ENCODE data around the gene GNGT2. TPM values are rescaled to one million over a fixed set of nuclear protein-coding genes. Genes with fewer than 3 reads are reported as not detected.

GNGT2 gene
- polyA plus RNA-seq, 2 donors, result 0.86 to 1.3 TPM

GRCh38 chr17:49165143-49165542 is 45.2 kb downstream of the GNGT2 start:
- H3K4me3 ChIP-seq (ENCODE audit: low read depth in 1 of 2, low read length in 2 of 2), result no peak overlapping the region
- H3K4me1 ChIP-seq (ENCODE audit: control insufficient read depth in 2 of 2, insufficient read depth in 2 of 2, low read length in 1 of 2), result no peaks in the 10 kb centered on the region
- no peaks in the 10 kb centered on the region for H3K36me3 ChIP-seq (ENCODE audit: control insufficient read depth in 2 of 2, insufficient read depth in 2 of 2, low read length in 1 of 2)
- H3K9me3 ChIP-seq (ENCODE audit: control insufficient read depth in 2 of 2, insufficient read depth in 1 of 2, low read depth in 1 of 2, low read length in 1 of 2), result peaks cover 0 to 1% of the 10 kb centered on the region in 2 donors
- H3K27me3 ChIP-seq (ENCODE audit: control insufficient read depth in 1 of 2, insufficient read depth in 2 of 2, low read length in 2 of 2), result peaks cover 3 to 10% of the 10 kb centered on the region in 2 donors
- 87 to 88% methylated on average over 2 of the region's 2 CpGs for WGBS, 2 donors
- no peak overlapping the region for H3K27ac ChIP-seq (ENCODE audit: low read depth in 2 of 2, low read length in 1 of 2)

- no peaks in the 10 kb centered on the region for H3K9me3 ChIP-seq (ENCODE audit: control insufficient read depth in 2 of 2, insufficient read depth in 1 of 2, low read depth in 1 of 2, low read length in 1 of 2)
- H3K4me3 ChIP-seq (ENCODE audit: low read depth in 1 of 2, low read length in 2 of 2), result no peak overlapping the region
- WGBS, 2 donors, result 67 to 68% methylated on average over 4 of the region's 4 CpGs
- peaks cover 0 to 5% of the 10 kb centered on the region in 2 donors for H3K27me3 ChIP-seq (ENCODE audit: control insufficient read depth in 1 of 2, insufficient read depth in 2 of 2, low read length in 2 of 2)
- H3K27ac ChIP-seq (ENCODE audit: low read depth in 2 of 2, low read length in 1 of 2), result no peak overlapping the region
- no peaks in the 10 kb centered on the region for H3K36me3 ChIP-seq (ENCODE audit: control insufficient read depth in 2 of 2, insufficient read depth in 2 of 2, low read length in 1 of 2)
- H3K4me1 ChIP-seq (ENCODE audit: control insufficient read depth in 2 of 2, insufficient read depth in 2 of 2, low read length in 1 of 2), result no peaks in the 10 kb centered on the region
These were observed 47.5 kb downstream of the GNGT2 start for GRCh38 chr17:49162866-49163265.

- Histone ChIP-seq H3K36me3 (ENCODE audit: control insufficient read depth in 2 of 2, insufficient read depth in 2 of 2, low read length in 1 of 2) (no peaks in the 10 kb centered on the region), H3K4me3 (ENCODE audit: low read depth in 1 of 2, low read length in 2 of 2) (no peak overlapping the region), H3K27ac (ENCODE audit: low read depth in 2 of 2, low read length in 1 of 2) (no peak overlapping the region), H3K9me3 (ENCODE audit: control insufficient read depth in 2 of 2, insufficient read depth in 1 of 2, low read depth in 1 of 2, low read length in 1 of 2) (no peaks in the 10 kb centered on the region), H3K27me3 (ENCODE audit: control insufficient read depth in 1 of 2, insufficient read depth in 2 of 2, low read length in 2 of 2) (no peaks in the 10 kb centered on the region), H3K4me1 (ENCODE audit: control insufficient read depth in 2 of 2, insufficient read depth in 2 of 2, low read length in 1 of 2) (no peaks in the 10 kb centered on the region)
- WGBS, 2 donors, result 57 to 67% methylated on average over 8 of the region's 8 CpGs
These were observed 52.6 kb downstream of the GNGT2 start for GRCh38 chr17:49157784-49158183.

DNA sequence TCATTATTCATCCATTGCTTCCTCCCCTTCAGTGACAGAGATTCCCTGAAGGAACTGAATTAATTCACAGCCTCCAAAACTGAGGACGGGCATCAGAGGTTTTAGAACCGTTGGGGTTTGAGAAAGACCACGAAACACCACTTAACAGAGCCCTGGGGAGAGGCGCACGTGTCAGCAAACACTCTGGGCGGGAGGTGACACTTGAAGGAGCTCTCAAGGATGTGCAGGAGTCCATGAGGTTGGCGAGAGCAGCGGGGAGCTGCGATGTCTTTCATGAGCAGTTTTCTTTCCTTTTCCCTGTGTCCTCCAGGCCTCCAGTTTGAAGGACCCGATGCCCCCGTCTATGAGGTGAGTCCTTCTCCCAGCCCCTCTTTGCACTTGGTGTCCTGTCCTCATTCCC is 54.1 kb downstream of the GNGT2 start:
- no peak overlapping the region for H3K27ac ChIP-seq (ENCODE audit: low read depth in 2 of 2, low read length in 1 of 2)
- 79 to 86% methylated on average over 11 of the region's 11 CpGs for WGBS, 2 donors
- no peaks in the 10 kb centered on the region for H3K9me3 ChIP-seq (ENCODE audit: control insufficient read depth in 2 of 2, insufficient read depth in 1 of 2, low read depth in 1 of 2, low read length in 1 of 2)
- H3K4me3 ChIP-seq (ENCODE audit: low read depth in 1 of 2, low read length in 2 of 2), result no peak overlapping the region
- H3K4me1 ChIP-seq (ENCODE audit: control insufficient read depth in 2 of 2, insufficient read depth in 2 of 2, low read length in 1 of 2), result no peaks in the 10 kb centered on the region
- no peaks in the 10 kb centered on the region for H3K36me3 ChIP-seq (ENCODE audit: control insufficient read depth in 2 of 2, insufficient read depth in 2 of 2, low read length in 1 of 2)
- no peaks in the 10 kb centered on the region for H3K27me3 ChIP-seq (ENCODE audit: control insufficient read depth in 1 of 2, insufficient read depth in 2 of 2, low read length in 2 of 2)

Other genes with a start within 250 kb of the GNGT2 start
- not detected for gene GIP, start 242.0 kb downstream of the GNGT2 start, polyA plus RNA-seq
- gene IGF2BP1, start 213.2 kb downstream of the GNGT2 start, polyA plus RNA-seq, result under 1 TPM in 1 of 2 donors, not detected in 1; 0.01 TPM
- gene B4GALNT2, start 77.8 kb downstream of the GNGT2 start, polyA plus RNA-seq, result under 1 TPM; 0.02 to 0.06 TPM
- gene ABI3, start 133 bp upstream of the GNGT2 start, polyA plus RNA-seq, result 1 to 10 TPM; 2.4 to 4.1 TPM
- under 1 TPM; 0.05 to 0.06 TPM for gene PHOSPHO1, start 20.2 kb upstream of the GNGT2 start, polyA plus RNA-seq
- gene ZNF652, start 151.7 kb upstream of the GNGT2 start, polyA plus RNA-seq, result 10 to 100 TPM in 1 of 2 donors, 1 to 10 TPM in 1; 6.5 to 18.5 TPM
- gene PHB1, start 204.3 kb upstream of the GNGT2 start, polyA plus RNA-seq, result 100 to 1,000 TPM in 1 of 2 donors, 10 to 100 TPM in 1; 53.6 to 164 TPM

Data from esophagus (tissue), 2 donors.